Measurements from ENCODE around the gene GABRR2. TPM values are rescaled to one million over a fixed set of nuclear protein-coding genes. Genes with fewer than 3 reads are reported as not detected.

GABRR2 gene
- not detected in 2 replicates for total RNA-seq

GRCh38 chr6:89315249-89315885 lies at the start of gene GABRR2:
TSS of gene GABRR2 (minus strand) at chr6:89315299. CDS start at chr6:89315165, 134 bp downstream.

GRCh38 chr6:89352278-89353117 lies 37.4 kb upstream of the GABRR2 start, which contains the start of gene UBE2J1:
TSS of gene UBE2J1 (minus strand) at chr6:89352722. CDS start at chr6:89352569, 153 bp downstream.

GRCh38 chr6:89217299-89217910 lies 97.7 kb downstream of the GABRR2 start, which contains the start of gene GABRR1:
TSS of gene GABRR1 (minus strand) at chr6:89217358. CDS start at chr6:89217322, 36 bp downstream.

Other genes starting within 250 kb of the GABRR2 start
- gene PNRC1, start 234.5 kb downstream of the GABRR2 start, total RNA-seq, result 42.6 and 49.2 TPM in 2 replicates
- gene SRSF12, start 197.2 kb downstream of the GABRR2 start, total RNA-seq, result 0.21 and 1.2 TPM in 2 replicates
- gene PM20D2, start 169.2 kb downstream of the GABRR2 start, total RNA-seq, result 11.3 and 18.5 TPM in 2 replicates
- gene GABRR1, start 97.9 kb downstream of the GABRR2 start, total RNA-seq, result not detected in 2 replicates
- 18.5 and 23.4 TPM in 2 replicates for gene UBE2J1, start 37.4 kb upstream of the GABRR2 start, total RNA-seq
- gene RRAGD, start 97.0 kb upstream of the GABRR2 start, total RNA-seq, result 5.5 and 15.4 TPM in 2 replicates
- gene ANKRD6, start 117.9 kb upstream of the GABRR2 start, total RNA-seq, result 7.7 and 9.6 TPM in 2 replicates